H9 (cell line): ENCODE data around the gene SH3TC1. TPM values are rescaled to one million over a fixed set of nuclear protein-coding genes. Genes with fewer than 3 reads are reported as not detected.

ENCODE experiments used
- DNase-seq: peaks from one replicate; pipeline ENCODE4 v3.0.0-alpha.2; 2017
- H2AFZ ChIP-seq: one replicate; pipeline ENCODE4 v1.6.1; 2013; ENCODE audit warnings: mild to moderate bottlenecking, low read length, control low read depth, moderate library complexity
- H2AK5ac ChIP-seq: 2 replicates; pipeline ENCODE4 v1.6.1; 2013; ENCODE audit warnings: low read length, control low read depth, mixed read lengths; ENCODE audit not compliant: insufficient read length
- H2BK120ac ChIP-seq: one replicate; pipeline ENCODE4 v1.6.1; 2013; ENCODE audit warnings: low read depth, mild to moderate bottlenecking, low read length, control low read depth, inconsistent platforms; ENCODE audit not compliant: poor library complexity, severe bottlenecking
- H2BK12ac ChIP-seq: 2 replicates; pipeline ENCODE4 v1.6.1; 2013; ENCODE audit warnings: low read length, control low read depth, mixed read lengths, low read depth; ENCODE audit not compliant: insufficient read length
- H2BK15ac ChIP-seq: 2 replicates; pipeline ENCODE4 v1.6.1; 2013; ENCODE audit warnings: low read depth, low read length, control low read depth
- H2BK20ac ChIP-seq: one replicate; pipeline ENCODE4 v1.6.1; 2013; ENCODE audit warnings: low read depth, mild to moderate bottlenecking, low read length, control low read depth, inconsistent platforms; ENCODE audit not compliant: poor library complexity, severe bottlenecking
- H2BK5ac ChIP-seq: 2 replicates; pipeline ENCODE4 v1.6.1; 2013; ENCODE audit warnings: low read length, control low read depth, mixed read lengths; ENCODE audit not compliant: insufficient read length
- H3K14ac ChIP-seq: 2 replicates; pipeline ENCODE4 v1.6.1; 2013; ENCODE audit warnings: low read length, control low read depth; ENCODE audit not compliant: insufficient read depth
- H3K18ac ChIP-seq: 2 replicates; pipeline ENCODE4 v1.6.1; 2013; ENCODE audit warnings: low read depth, mild to moderate bottlenecking, mixed read lengths, low read length, control low read depth; ENCODE audit not compliant: insufficient read length
- H3K23ac ChIP-seq: 2 replicates; pipeline ENCODE4 v1.6.1; 2013; ENCODE audit warnings: low read length, control low read depth, mixed read lengths, low read depth; ENCODE audit not compliant: insufficient read length
- H3K23me2 ChIP-seq: 2 replicates; pipeline ENCODE4 v1.6.1; 2013; ENCODE audit warnings: low read depth, mild to moderate bottlenecking, mixed read lengths, low read length, control low read depth; ENCODE audit not compliant: insufficient read length, poor library complexity, severe bottlenecking
- H3K27ac ChIP-seq: 2 replicates; pipeline ENCODE4 v1.5.1; 2013; ENCODE audit warnings: low read length, control low read depth, mixed read lengths, low read depth; ENCODE audit not compliant: insufficient read length
- H3K27me3 ChIP-seq: 2 replicates; pipeline ENCODE4 v1.6.1; 2013; ENCODE audit warnings: low read length, control low read depth, inconsistent platforms; ENCODE audit not compliant: insufficient read depth
- H3K4ac ChIP-seq: 2 replicates; pipeline ENCODE4 v1.6.1; 2013; ENCODE audit warnings: low read depth, mild to moderate bottlenecking, control low read depth, inconsistent platforms, low read length, moderate library complexity
- H3K4me1 ChIP-seq: 2 replicates; pipeline ENCODE4 v1.6.1; 2013; ENCODE audit warnings: low read length, control low read depth, inconsistent platforms; ENCODE audit not compliant: insufficient read depth
- H3K4me2 ChIP-seq: 2 replicates; pipeline ENCODE4 v1.6.1; 2013; ENCODE audit warnings: low read length, control low read depth, mixed read lengths; ENCODE audit not compliant: insufficient read length, insufficient read depth
- H3K56ac ChIP-seq: 2 replicates; pipeline ENCODE4 v1.6.1; 2013; ENCODE audit warnings: low read depth, mild to moderate bottlenecking, mixed read lengths, low read length, control low read depth; ENCODE audit not compliant: insufficient read length
- H3K79me1 ChIP-seq: 2 replicates; pipeline ENCODE4 v1.6.1; 2013; ENCODE audit warnings: low read depth, mild to moderate bottlenecking, moderate library complexity, low read length, control low read depth, inconsistent platforms; ENCODE audit not compliant: insufficient read depth, poor library complexity, severe bottlenecking
- H3K79me2 ChIP-seq: 2 replicates; pipeline ENCODE4 v1.6.1; 2013; ENCODE audit warnings: low read length, control low read depth, inconsistent platforms; ENCODE audit not compliant: insufficient read depth
- H3K9ac ChIP-seq: 2 replicates; pipeline ENCODE4 v1.6.1; 2013; ENCODE audit warnings: low read length, control low read depth, mixed read lengths; ENCODE audit not compliant: insufficient read length; ENCODE audit errors: extremely low read depth
- H3K9me3 ChIP-seq: one replicate; pipeline ENCODE4 v1.6.1; 2013; ENCODE audit warnings: low read depth, low read length, inconsistent platforms; ENCODE audit not compliant: control insufficient read depth
- H3T11ph ChIP-seq: one replicate; pipeline ENCODE4 v1.6.1; 2013; ENCODE audit warnings: mild to moderate bottlenecking, low read length, control low read depth, inconsistent platforms
- H4K20me1 ChIP-seq: one replicate; pipeline ENCODE4 v1.6.1; 2013; ENCODE audit not compliant: control insufficient read depth, insufficient read length, insufficient read depth
- H4K5ac ChIP-seq: 2 replicates; pipeline ENCODE4 v1.6.1; 2013; ENCODE audit warnings: low read depth, mild to moderate bottlenecking, mixed read lengths, low read length, control low read depth; ENCODE audit not compliant: insufficient read length
- H4K8ac ChIP-seq: replicated peaks from 2 replicates; pipeline ENCODE4 v1.6.1; 2013; ENCODE audit warnings: low read length, control low read depth, mixed read lengths, low read depth; ENCODE audit not compliant: insufficient read length
- H4K91ac ChIP-seq: 2 replicates; pipeline ENCODE4 v1.6.1; 2013; ENCODE audit warnings: low read depth, mild to moderate bottlenecking, moderate library complexity, mixed read lengths, low read length, control low read depth; ENCODE audit not compliant: insufficient read length
- H3K27ac Mint-ChIP-seq, 3 experiments: 2 replicates in 2 of 3; 3 replicates in 1 of 3; pipeline ENCODE4 v1.8.0; 2020 to 2021; ENCODE audit warnings: mixed read lengths in 3 of 3, mild to moderate bottlenecking in 1 of 3, moderate library complexity in 1 of 3
- H3K27me3 Mint-ChIP-seq: 2 replicates; pipeline ENCODE4 v1.8.0; 2021; ENCODE audit warnings: low read depth, mild to moderate bottlenecking, moderate library complexity, mixed read lengths
- H3K36me3 Mint-ChIP-seq, 3 experiments: 2 replicates in 2 of 3; 3 replicates in 1 of 3; pipeline ENCODE4 v1.8.0; 2020 to 2021; ENCODE audit warnings: low read depth in 3 of 3, mixed read lengths in 3 of 3; ENCODE audit not compliant: insufficient read depth in 1 of 3
- H3K4me1 Mint-ChIP-seq, 2 experiments: 2 replicates each; pipeline ENCODE4 v1.8.0; 2020; ENCODE audit warnings: mixed read lengths in 2 of 2
- H3K4me3 Mint-ChIP-seq, 2 experiments: 2 replicates in 1 of 2; 3 replicates in 1 of 2; pipeline ENCODE4 v1.8.0; 2020 to 2021; ENCODE audit warnings: mild to moderate bottlenecking in 2 of 2, mixed read lengths in 2 of 2, moderate library complexity in 1 of 2
- H3K9me3 Mint-ChIP-seq, 2 experiments: 2 replicates in 1 of 2; 3 replicates in 1 of 2; pipeline ENCODE4 v1.8.0; 2020; ENCODE audit warnings: mild to moderate bottlenecking in 2 of 2, mixed read lengths in 2 of 2, moderate library complexity in 1 of 2
- CTCF ChIP-seq: fragments of 200-600 bp; sonication (generic); conservative IDR thresholded peaks from 3 replicates; pipeline ENCODE4 v1.8.0; 2021; ENCODE audit warnings: antibody characterized with exemption, mild to moderate bottlenecking
- WGBS: extraction: QIAGEN DNeasy Blood & Tissue Kit; methylation state at CpG from one replicate; pipeline ENCODE4 v1.1.7; 2013; ENCODE audit warnings: missing lambda C conversion rate, low lambda C conversion rate, mixed read lengths; ENCODE audit not compliant: insufficient read length; ENCODE audit errors: extremely low coverage; 5-methylcytosine and 5-hydroxymethylcytosine counted together
- total RNA-seq: library from RNA; stranded (reverse); gene quantifications from 2 replicates; pipeline ENCODE4 v1.2.1, GENCODE V29; 2021

The SH3TC1 gene
- total RNA-seq, 1 experiment from 2014 or later = 0.74 TPM

GRCh38 chr4:8205749-8206611 lies 6.9 kb downstream of the SH3TC1 start:
- Histone ChIP-seq H3K27me3 (no peaks in the 10 kb centered on the region), H4K91ac (no peak overlapping the region), H3K14ac (no peak overlapping the region; the same call in 1 of the 2 replicates), H3T11ph (no peak overlapping the region), H3K23me2 (no peaks in the 10 kb centered on the region), H3K4me2 (no peak overlapping the region), H2AFZ (no peak overlapping the region), H2BK15ac (no peak overlapping the region), H3K4ac (no peak overlapping the region), H4K8ac (no peak overlapping the region), H3K4me1 (no peaks in the 10 kb centered on the region), H3K79me1 (no peaks in the 10 kb centered on the region), H3K23ac (no peak overlapping the region), H2BK120ac (no peak overlapping the region), H3K9me3 (no peaks in the 10 kb centered on the region), H3K56ac (no peak overlapping the region), H3K79me2 (no peaks in the 10 kb centered on the region), H4K5ac (no peak overlapping the region), H2BK5ac (no peak overlapping the region), H3K18ac (peak overlapping the region; percentile 13), H2BK12ac (no peak overlapping the region), H4K20me1 (no peaks in the 10 kb centered on the region), H2BK20ac (no peak overlapping the region), H3K27ac (no peak overlapping the region), H3K9ac (no peak overlapping the region), H2AK5ac (no peak overlapping the region)
- no peak for TF ChIP-seq CTCF
- WGBS = no CpG with 5 or more reads among the region's 26 CpGs
- no peak for DNase-seq
- peak overlapping the region in 1 of 3 experiments; percentile 61; a peak in 1 of 7 replicates for H3K27ac Mint-ChIP-seq
- no peak overlapping the region for H3K4me3 Mint-ChIP-seq
- peaks cover 2% of the 10 kb centered on the region; the same call in 1 of the 2 replicates for H3K27me3 Mint-ChIP-seq
- peaks cover 8 to 11% of the 10 kb centered on the region in 2 experiments; a peak in 3 of 4 replicates for H3K4me1 Mint-ChIP-seq
- H3K9me3 Mint-ChIP-seq = no peaks in the 10 kb centered on the region
- no peaks in the 10 kb centered on the region for H3K36me3 Mint-ChIP-seq
